GM12891 (cell line): ENCODE data around the gene UNC119.

Experiments
- DNase-seq: peaks from one replicate; pipeline ENCODE4 v3.0.0; 2011; ENCODE audit warnings: low spot score; ENCODE audit not compliant: insufficient read length
- FAIRE-seq: peaks from 2 replicates; lab custom pipeline; 2011; peaks lifted over from hg19 to GRCh38; lab: Jason Lieb, UNC
- PAX5 ChIP-seq: IDR thresholded peaks from 2 replicates; pipeline ENCODE4 v1.6.1; 2011; ENCODE audit warnings: low read length, moderate library complexity, mild to moderate bottlenecking; ENCODE audit not compliant: insufficient read depth, severe bottlenecking
- POLR2A ChIP-seq: IDR thresholded peaks from 2 replicates; pipeline ENCODE4 v1.6.1; 2011; ENCODE audit warnings: low read depth, low read length, control low read depth
- POLR2AphosphoS5 ChIP-seq: IDR thresholded peaks from 2 replicates; pipeline ENCODE4 v1.6.1; 2011; ENCODE audit warnings: low read depth, low read length, control low read depth
- POU2F2 ChIP-seq: IDR thresholded peaks from 2 replicates; pipeline ENCODE4 v1.6.1; 2011; ENCODE audit warnings: low read depth, mild to moderate bottlenecking, control low read depth, low read length, moderate library complexity
- SPI1 ChIP-seq: IDR thresholded peaks from 2 replicates; pipeline ENCODE4 v1.6.1; 2011; ENCODE audit warnings: low read depth, low read length, control low read depth
- TAF1 ChIP-seq: IDR thresholded peaks from 2 replicates; pipeline ENCODE4 v1.6.1; 2011; ENCODE audit warnings: low read depth, low read length, control low read depth

Gene UNC119

GRCh38 chr17:28532050-28532960 lies 20.1 kb downstream of the UNC119 start:
- no peak for TF ChIP-seq POLR2A
- TF ChIP-seq POU2F2 = no peak
- TF ChIP-seq SPI1 = 0 out of 2 replicates have a peak, but pooled peaks have one; percentile 8
- FAIRE-seq (no peak), DNase-seq (no peak)

GRCh38 chr17:28530926-28531325 lies 21.5 kb downstream of the UNC119 start:
- no peak for TF ChIP-seq POU2F2
- no peak for TF ChIP-seq SPI1
- TF ChIP-seq POLR2AphosphoS5 = no peak
- TF ChIP-seq TAF1 = no peak
- no peak for TF ChIP-seq POLR2A
- TF ChIP-seq PAX5 = no peak
- DNase-seq (no peak), FAIRE-seq (no peak)

GRCh38 chr17:28530250-28530649 lies 22.2 kb downstream of the UNC119 start:
- DNase-seq (no peak), FAIRE-seq (no peak)
- TF ChIP-seq POLR2A (no peak), POU2F2 (no peak), POLR2AphosphoS5 (no peak), PAX5 (no peak), SPI1 (no peak), TAF1 (no peak)

- DNase-seq = no peak
- no peak for FAIRE-seq
- TF ChIP-seq POLR2AphosphoS5 (no peak), SPI1 (no peak), POU2F2 (no peak), TAF1 (no peak), POLR2A (no peak), PAX5 (no peak)
Measured at GRCh38 chr17:28529013-28529400, 23.4 kb downstream of the UNC119 start.

GRCh38 chr17:28528327-28529012 lies 24.0 kb downstream of the UNC119 start:
- DNase-seq = no peak
- FAIRE-seq = no peak
- TF ChIP-seq SPI1 = no peak
- TF ChIP-seq TAF1 = no peak

GRCh38 chr17:28527859-28528258 lies 24.6 kb downstream of the UNC119 start:
- TF ChIP-seq POLR2AphosphoS5 = no peak
- no peak for TF ChIP-seq POU2F2
- no peak for TF ChIP-seq SPI1
- no peak for TF ChIP-seq TAF1
- no peak for TF ChIP-seq PAX5
- no peak for TF ChIP-seq POLR2A
- DNase-seq (no peak), FAIRE-seq (no peak)

- DNase-seq (no peak), FAIRE-seq (peak; percentile 45)
- TF ChIP-seq TAF1 (no peak), POLR2AphosphoS5 (no peak), POLR2A (no peak), POU2F2 (no peak), PAX5 (no peak), SPI1 (no peak)
Measured at GRCh38 chr17:28527181-28527681, 25.2 kb downstream of the UNC119 start.

- TF ChIP-seq SPI1 (no peak), POLR2AphosphoS5 (no peak), POLR2A (no peak), PAX5 (no peak), POU2F2 (no peak), TAF1 (no peak)
- no peak for FAIRE-seq
- no peak for DNase-seq
Measured at GRCh38 chr17:28526381-28526780, 26.0 kb downstream of the UNC119 start.

GRCh38 chr17:28524476-28525424 lies 27.7 kb downstream of the UNC119 start:
- FAIRE-seq (no peak), DNase-seq (no peak)
- TF ChIP-seq POLR2A (no peak), SPI1 (no peak), POLR2AphosphoS5 (no peak), TAF1 (no peak)

- FAIRE-seq (no peak), DNase-seq (no peak)
- TF ChIP-seq TAF1 (no peak), POLR2A (no peak), POLR2AphosphoS5 (no peak), SPI1 (no peak), POU2F2 (no peak), PAX5 (no peak)
Measured at GRCh38 chr17:28523876-28524275, 28.5 kb downstream of the UNC119 start.
